GM12865 (cell line): ENCODE data around the gene ANKFN1.

ENCODE experiments used
- DNase-seq: peaks from one replicate; pipeline ENCODE4 v3.0.0; 2010; ENCODE audit warnings: low read depth
- H3K4me3 ChIP-seq: 2 replicates; pipeline ENCODE4 v1.5.1; 2011; ENCODE audit warnings: mild to moderate bottlenecking, low read depth, low read length, control low read depth
- TF ChIP-seq, protein P1 (sequence below): IDR thresholded peaks from 2 replicates; pipeline ENCODE4 v1.5.1; 2011; ENCODE audit warnings: low read length, control low read depth, low read depth, inconsistent platforms; ENCODE audit not compliant: insufficient read depth; ENCODE audit errors: missing control alignments

The ANKFN1 gene

GRCh38 chr17:56244268-56244890 lies 91.1 kb downstream of the ANKFN1 start:
- TF ChIP-seq, protein P1, sequence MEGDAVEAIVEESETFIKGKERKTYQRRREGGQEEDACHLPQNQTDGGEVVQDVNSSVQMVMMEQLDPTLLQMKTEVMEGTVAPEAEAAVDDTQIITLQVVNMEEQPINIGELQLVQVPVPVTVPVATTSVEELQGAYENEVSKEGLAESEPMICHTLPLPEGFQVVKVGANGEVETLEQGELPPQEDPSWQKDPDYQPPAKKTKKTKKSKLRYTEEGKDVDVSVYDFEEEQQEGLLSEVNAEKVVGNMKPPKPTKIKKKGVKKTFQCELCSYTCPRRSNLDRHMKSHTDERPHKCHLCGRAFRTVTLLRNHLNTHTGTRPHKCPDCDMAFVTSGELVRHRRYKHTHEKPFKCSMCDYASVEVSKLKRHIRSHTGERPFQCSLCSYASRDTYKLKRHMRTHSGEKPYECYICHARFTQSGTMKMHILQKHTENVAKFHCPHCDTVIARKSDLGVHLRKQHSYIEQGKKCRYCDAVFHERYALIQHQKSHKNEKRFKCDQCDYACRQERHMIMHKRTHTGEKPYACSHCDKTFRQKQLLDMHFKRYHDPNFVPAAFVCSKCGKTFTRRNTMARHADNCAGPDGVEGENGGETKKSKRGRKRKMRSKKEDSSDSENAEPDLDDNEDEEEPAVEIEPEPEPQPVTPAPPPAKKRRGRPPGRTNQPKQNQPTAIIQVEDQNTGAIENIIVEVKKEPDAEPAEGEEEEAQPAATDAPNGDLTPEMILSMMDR = no peak

GRCh38 chr17:56247816-56248215 lies 94.5 kb downstream of the ANKFN1 start:
- DNase-seq = no peak
- no peak overlapping the region for H3K4me3 ChIP-seq
- TF ChIP-seq, protein P1 = no peak

More at GRCh38 chr17:56244268-56244890, 91.1 kb downstream of the ANKFN1 start:
- peak; percentile 7 for DNase-seq
- no peak overlapping the region for H3K4me3 ChIP-seq

GRCh38 chr17:56257075-56257474 lies 103.8 kb downstream of the ANKFN1 start:
- H3K4me3 ChIP-seq = no peak overlapping the region
- DNase-seq = no peak
- TF ChIP-seq, protein P1 = no peak

DNA sequence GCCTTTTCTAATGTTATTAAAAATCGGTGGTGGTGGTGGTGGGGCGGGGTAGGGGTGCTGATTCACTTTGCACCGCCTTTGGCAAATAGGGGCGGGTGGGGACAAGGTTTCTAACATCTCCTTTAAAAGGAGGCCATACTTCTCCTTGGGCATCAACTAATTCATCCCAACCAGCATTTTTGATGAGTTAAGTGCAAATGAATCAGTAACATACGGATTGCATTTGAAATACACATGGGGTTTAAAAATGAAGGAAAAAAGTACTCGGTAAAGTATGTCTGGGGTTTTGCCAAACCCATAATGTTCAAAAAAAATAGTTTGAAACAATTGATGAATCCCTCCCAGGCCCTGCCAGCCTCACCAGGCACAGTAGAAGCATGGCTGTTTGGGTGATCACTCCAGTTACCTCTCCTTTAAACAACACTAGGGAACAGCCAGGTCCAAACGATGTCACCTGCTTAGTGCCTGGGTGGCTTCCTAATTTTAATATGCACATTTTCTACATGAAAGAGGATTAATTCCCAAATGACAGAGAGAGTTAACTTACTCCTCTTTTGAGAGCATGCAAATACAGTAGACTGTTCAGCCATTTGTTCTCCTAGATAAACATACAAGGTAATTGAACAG lies 107.2 kb downstream of the ANKFN1 start:
- no peak for DNase-seq
- TF ChIP-seq, protein P1 = no peak
- H3K4me3 ChIP-seq = no peak overlapping the region

DNA sequence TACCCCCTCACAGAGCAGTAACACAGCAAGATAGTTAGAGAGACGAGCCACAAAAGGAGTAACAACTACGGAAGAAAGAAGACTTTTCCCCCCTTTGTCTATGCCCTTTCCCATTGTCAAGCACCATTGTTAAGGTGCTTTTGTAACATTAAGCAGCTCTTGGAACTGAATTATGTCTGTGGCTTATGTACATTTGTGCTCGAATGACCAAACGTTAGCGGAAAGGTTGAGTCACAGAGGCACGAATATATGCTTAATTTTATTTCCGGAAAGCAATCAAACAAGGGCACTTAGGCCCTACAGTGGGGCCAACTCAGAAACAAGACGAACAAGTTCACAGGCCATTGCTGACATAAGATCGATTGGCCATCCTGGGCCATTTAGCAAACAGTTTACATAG lies 109.5 kb downstream of the ANKFN1 start:
- DNase-seq = no peak
- TF ChIP-seq, protein P1 = no peak
- no peak overlapping the region for H3K4me3 ChIP-seq

DNA sequence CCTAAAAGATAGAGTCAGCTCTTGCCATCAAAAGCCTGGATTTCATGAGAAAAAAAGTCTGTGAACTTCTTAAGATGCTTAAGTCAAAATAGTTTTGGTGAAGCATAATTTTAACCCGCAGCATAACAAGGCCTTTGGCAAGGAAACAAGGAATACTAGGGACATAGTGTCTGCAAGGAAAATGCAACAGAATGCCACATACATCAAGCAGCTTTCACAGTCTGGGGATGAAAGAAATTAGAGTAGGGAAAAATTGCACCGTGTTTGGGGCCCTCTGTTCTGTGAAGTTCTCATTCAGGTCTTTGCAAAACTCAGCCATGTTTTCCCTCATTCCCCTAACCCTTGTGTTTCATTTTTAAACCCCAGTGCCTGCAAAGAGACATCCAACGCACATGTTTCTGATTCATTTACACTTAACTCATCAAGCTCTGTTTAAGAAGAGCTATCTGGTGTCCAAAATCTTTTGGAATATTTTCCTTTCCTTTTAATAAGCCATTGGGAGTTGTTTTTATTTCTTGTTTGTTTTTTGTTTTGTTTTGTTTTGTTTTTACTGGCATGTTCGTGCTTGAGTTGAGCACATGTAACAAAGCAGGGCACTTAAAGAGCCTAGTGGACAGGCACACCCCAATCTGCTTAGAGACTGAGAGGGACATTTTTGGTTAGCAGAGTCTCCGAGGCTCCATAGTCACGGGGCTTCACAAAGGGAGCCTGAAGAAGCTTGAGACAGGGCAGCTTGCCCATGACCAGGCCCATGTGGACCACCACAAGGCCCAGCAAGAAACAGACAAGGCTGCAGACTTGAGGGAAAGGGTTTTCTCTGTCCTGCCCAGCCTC lies 116.5 kb downstream of the ANKFN1 start:
- DNase-seq = no peak
- H3K4me3 ChIP-seq = no peak overlapping the region
- TF ChIP-seq, protein P1 = no peak
